NCI-H510A (cell line): ENCODE measurements around the gene DDX31.

ENCODE experiments used
- DNase-seq: peaks from one replicate; lab custom pipeline; 2025; lab: John Stamatoyannopoulos, UW

DDX31 gene

GRCh38 chr9:132594412-132594811 is 75.4 kb downstream of the DDX31 start:
- no peak for DNase-seq

DNA sequence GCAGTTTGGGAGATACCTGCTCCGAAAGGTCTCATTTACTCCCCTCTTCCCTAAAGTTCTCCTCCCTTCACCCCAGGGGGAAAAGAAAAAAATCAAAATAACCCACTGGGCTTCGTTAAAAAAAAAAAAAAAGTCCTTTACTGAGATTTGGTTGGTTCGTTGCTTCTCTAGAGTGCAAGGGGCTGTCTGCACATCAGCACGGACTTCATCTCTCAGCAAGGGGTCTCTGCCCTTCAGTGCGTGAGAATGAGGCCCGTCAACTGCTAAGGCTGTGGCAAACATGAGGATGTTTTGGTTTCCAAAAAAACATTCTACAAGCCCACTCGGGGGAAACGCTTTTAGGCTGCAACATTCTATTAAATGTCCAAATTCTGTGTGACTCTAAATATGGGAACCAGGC is 77.3 kb downstream of the DDX31 start:
- no peak for DNase-seq

DNA sequence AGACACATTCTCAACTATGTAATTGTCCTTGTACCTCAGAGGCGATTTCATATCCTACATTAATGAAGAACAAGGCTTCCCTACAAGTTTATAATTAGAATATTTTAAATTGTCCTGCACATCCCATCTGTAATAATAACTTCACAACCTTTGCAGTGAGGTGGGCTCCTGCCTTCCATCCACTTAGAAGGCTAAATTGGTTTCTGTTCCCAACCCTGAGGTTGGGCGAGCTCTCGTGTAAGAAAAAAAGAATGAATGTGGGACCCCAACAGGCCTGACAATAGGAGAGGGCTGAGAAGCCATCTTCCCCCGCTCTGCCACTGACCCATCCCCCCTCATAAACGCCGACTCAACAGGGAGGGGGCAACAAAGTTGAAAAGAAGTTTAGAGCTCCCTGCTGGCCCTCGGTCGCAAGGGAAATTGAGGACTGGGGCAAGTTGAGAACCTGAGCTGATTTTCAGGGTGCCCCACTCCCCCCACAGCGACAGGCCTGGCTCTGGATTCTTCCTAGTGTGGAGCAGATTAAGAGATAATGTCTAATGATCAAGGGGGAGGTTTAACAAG is 78.0 kb downstream of the DDX31 start:
- DNase-seq, result no peak

DNA sequence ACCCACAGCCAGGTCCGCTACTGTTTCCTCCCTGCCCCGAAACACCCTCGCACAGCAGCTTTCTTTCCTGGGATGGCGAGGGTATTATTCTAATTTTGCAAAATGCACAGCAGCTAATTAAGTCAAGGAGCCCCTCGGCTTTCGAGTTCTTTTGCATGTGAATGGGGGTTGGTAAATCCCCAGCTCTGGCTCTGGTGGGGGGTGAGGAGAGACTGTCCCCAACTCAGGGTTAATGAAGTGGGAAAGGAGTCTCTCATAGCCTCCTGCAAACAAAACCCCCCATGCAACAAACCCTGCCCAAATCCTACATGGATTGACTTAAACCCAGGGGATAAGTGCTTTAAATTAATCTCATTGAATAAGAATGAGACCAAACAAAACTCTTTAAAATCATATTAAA is 78.5 kb downstream of the DDX31 start:
- DNase-seq, result no peak

GRCh38 chr9:132590318-132591182 is 79.2 kb downstream of the DDX31 start:
- no peak for DNase-seq

DNA sequence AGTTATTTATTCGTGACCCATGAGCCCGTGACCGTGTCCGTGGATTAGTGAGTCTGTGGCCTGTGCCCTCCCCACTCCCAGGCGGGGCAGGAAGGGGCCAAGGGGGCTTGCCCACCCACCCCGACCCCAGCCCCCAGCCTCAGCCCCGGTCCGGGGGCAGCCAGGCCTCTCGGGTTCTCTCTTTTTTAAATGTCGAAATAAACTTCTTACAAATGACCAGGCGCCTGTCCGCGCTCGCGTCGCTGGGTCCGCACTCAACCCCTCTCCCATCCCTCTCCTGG is 79.8 kb downstream of the DDX31 start:
- DNase-seq, result no peak

- no peak for DNase-seq
Observed at GRCh38 chr9:132589148-132590036, 80.4 kb downstream of the DDX31 start.

- no peak for DNase-seq
Observed at GRCh38 chr9:132588501-132589147, 81.2 kb downstream of the DDX31 start.

GRCh38 chr9:132588098-132588497 is 81.7 kb downstream of the DDX31 start:
- no peak for DNase-seq

- no peak for DNase-seq
Observed at GRCh38 chr9:132587592-132587955, 82.2 kb downstream of the DDX31 start.

GRCh38 chr9:132586830-132587591 is 82.8 kb downstream of the DDX31 start:
- DNase-seq, result no peak

DNA sequence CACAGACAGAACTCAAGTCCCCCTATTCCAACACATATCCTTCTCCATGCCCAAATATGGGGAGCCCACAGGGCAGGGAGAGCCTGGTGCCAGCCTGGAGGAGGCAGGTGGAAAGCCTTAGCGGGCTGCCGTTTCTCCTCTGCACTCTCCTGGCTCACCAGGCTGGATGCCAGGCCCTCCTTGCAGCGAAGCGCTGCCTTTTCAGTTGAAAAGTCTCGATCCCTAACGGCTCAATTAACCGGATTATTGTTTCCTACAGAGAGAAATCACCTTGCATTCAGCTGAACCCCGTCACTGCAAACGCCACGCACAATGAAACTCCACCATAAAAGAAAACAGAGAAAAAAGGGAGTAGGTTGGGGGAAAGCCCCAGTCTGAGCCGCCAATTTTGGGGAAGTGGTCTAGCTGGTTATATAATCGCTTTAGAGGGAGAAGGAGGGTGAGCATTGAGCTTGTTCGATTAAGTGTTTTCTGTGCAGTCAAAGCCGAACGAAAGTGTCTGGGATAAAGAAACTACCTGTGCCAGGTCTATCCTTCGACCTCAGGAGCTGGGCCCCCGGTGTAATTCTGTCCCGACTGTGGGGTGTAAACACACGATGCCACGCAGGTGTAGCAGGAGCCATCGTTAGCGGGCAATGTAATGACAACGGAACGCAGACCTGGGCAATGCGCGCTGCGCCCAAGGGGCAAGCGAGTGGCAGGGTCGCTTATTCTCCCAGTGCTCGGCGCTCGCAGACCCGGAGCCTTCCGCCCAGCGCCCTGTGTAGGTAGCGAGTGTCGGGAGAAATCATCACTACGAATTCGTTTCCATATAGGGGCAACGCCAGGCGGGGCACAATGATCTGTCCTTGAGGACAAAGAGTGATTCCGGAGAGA is 83.6 kb downstream of the DDX31 start:
- DNase-seq, result no peak

- no peak for DNase-seq
Observed at GRCh38 chr9:132584601-132585560, 84.9 kb downstream of the DDX31 start.

DNA sequence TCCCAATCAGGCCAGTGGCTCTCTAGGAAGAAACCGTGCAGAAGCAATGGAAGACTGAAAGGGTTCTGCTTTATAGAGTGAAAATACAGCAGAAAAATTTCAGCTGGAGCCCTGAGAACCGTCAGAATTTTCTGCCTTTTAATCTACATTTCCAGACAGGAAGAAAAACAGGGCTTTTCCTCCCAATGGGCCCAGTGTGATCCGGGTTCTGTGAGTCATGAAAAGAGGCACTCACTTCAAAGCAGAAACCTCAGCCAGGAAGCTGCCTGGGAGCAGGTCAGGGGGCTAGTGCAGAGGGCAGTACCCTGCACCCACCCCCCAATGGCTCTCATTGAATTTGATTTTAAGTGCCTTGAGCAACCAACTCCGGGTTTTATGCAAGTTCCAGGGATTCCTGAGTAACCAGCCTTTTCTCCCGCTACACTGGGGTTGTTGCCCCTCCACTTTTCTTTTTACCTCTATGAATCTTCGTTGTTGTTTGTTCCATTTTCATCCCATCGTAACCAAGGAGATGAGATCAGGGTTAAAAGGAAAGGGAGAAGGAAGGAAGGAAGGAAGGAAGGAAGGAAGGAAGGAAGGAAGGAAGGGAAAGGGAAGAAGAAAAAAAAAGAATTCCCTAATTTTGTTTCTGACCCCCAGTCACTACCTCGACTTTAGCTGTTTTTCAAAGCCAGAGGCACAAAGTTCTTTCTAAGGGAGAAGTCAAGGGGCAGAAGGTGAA is 86.0 kb downstream of the DDX31 start:
- no peak for DNase-seq

DNA sequence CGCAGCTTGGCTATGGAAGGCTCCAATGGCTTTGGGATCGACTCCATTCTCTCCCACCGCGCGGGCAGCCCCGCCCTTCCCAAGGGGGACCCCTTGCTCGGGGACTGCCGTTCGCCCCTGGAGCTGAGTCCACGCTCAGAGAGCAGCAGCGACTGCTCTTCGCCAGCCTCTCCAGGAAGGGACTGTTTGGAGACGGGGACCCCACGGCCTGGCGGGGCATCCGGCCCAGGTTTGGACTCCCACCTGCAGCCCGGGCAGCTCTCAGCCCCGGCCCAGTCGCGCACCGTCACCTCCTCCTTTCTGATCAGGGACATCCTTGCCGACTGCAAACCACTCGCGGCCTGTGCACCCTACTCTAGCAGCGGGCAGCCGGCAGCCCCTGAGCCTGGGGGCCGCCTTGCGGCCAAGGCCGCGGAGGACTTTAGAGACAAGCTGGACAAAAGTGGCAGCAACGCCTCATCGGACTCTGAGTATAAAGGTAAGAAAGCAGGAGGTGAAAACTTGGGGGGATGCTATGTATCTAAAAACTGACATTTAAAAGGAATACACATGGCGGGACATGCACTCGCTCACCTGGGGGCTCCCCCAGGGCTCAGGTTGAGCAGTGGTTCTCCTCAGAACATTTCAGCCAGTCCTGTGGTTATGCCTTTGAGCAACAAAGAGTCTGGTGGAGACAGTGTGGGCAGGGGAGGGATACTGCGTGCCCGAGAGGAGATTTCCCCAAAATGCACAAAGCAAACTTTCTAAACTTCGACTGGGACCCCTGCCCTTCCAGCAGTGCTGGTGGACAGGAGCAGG is 86.8 kb downstream of the DDX31 start:
- DNase-seq, result no peak

DNA sequence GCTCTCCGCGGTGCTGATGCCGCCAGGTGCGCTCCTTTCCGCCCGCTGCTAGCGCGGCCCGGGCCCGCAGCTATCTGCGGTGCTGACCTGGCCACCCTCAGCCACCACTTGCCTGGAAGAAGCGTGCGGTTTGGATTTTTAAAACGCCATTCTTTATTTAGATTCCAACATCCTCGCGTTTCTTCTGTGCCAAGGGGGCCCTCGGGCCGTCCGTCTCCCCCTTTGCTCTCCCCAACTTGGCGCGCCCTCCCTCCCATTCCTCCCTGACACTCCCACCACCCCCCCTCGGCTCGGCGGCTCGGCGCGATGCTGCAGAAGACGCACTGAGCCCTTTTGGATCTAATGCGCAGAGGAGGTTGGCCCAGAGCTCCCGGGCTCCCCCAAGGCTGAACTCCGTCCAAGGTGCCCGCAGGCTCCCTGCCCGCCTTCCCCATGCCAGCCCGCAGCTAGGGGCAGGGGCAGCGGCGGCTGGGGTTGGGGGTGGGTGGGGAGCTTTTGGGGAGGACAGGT is 87.5 kb downstream of the DDX31 start, which contains the start of gene BARHL1:
Gene BARHL1, plus strand, starts transcription at position 331 of the 510 bp plus-strand sequence. CDS start 192 bp downstream, outside the sequence.
- no peak for DNase-seq

DNA sequence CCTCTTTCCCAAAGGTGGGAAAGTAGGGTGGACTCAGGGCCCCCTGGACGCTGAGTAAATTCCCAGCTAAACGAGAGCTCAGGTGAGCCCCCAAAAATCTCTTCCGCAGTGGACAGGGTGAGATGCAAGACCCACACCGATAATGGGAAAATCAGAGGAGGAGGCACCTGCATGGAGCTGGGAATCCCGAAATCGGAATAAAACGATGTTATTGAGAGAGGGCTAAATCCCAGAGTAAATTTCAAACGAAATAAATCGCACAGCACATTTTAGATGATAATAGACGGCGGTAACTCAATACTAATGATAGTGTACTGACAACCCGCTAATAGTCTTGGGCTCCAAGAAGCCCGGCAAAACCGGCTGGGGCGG is 90.4 kb downstream of the DDX31 start:
- no peak for DNase-seq
